Spleen (tissue), 11 donors: Measurements from ENCODE around the gene UNC93A. TPM values are rescaled to one million over a fixed set of nuclear protein-coding genes. Genes with fewer than 3 reads are reported as not detected.
"Not testable (repeated sequence)": the region's sequence is repeated elsewhere in the genome, so short reads cannot be mapped to it uniquely, and the experiment has no call there.

Experiments
- DNase-seq: peaks from one replicate; pipeline ENCODE4 v3.0.0-alpha.2; 2020
- H3K27ac ChIP-seq, 8 donors: fragments of 200-600 bp; sonication (generic) in 7 of 8; 1 replicate in 4 of 8; 2 replicates in 4 of 8; pipeline versions ENCODE4 v1.5.0 to v1.8.0; 2016 to 2021; ENCODE audit warnings: inconsistent platforms in 4 of 8, mild to moderate bottlenecking in 4 of 8, moderate library complexity in 1 of 8
- H3K27me3 ChIP-seq, 7 donors: fragments of 200-600 bp; sonication (generic) in 6 of 7; replicated peaks in 1 of 7; 1 replicate in 4 of 7; 2 replicates in 3 of 7; pipeline versions ENCODE4 v1.5.0 to v1.8.0; 2016 to 2021; ENCODE audit warnings: inconsistent platforms in 3 of 7, mild to moderate bottlenecking in 1 of 7
- H3K36me3 ChIP-seq, 6 donors: fragments of 200-600 bp; sonication (generic) in 5 of 6; 1 replicate in 4 of 6; 2 replicates in 2 of 6; pipeline versions ENCODE4 v1.5.0 to v1.8.0; 2016 to 2021; ENCODE audit warnings: inconsistent platforms in 2 of 6
- H3K4me1 ChIP-seq, 6 donors: fragments of 200-600 bp; sonication (generic) in 5 of 6; 1 replicate in 3 of 6; 2 replicates in 3 of 6; pipeline versions ENCODE4 v1.5.0 to v1.8.0; 2016 to 2021; ENCODE audit warnings: inconsistent platforms in 3 of 6
- H3K4me3 ChIP-seq, 8 donors: fragments of 200-600 bp; sonication (generic) in 7 of 8; 1 replicate in 4 of 8; 2 replicates in 4 of 8; pipeline versions ENCODE4 v1.5.0 to v1.8.0; 2016 to 2021; ENCODE audit warnings: inconsistent platforms in 4 of 8, mild to moderate bottlenecking in 4 of 8, moderate library complexity in 2 of 8
- H3K9me3 ChIP-seq, 8 donors: fragments of 200-600 bp; sonication (generic) in 7 of 8; 1 replicate in 4 of 8; 2 replicates in 4 of 8; pipeline versions ENCODE4 v1.5.0 to v1.8.0; 2016 to 2021; ENCODE audit warnings: inconsistent platforms in 4 of 8
- CTCF ChIP-seq, 11 experiments: fragments of 200-600 bp in 7 of 11; fragments of 450-650 bp in 4 of 11; sonication (generic) in 4 of 11; IDR thresholded peaks in 8 of 11; conservative IDR thresholded peaks in 3 of 11; 1 replicate in 7 of 11; 2 replicates in 4 of 11; pipeline versions ENCODE4 v1.4.0 to v1.8.0; 2016 to 2021; ENCODE audit warnings: antibody characterized with exemption in 11 of 11, inconsistent platforms in 4 of 11, mild to moderate bottlenecking in 1 of 11
- POLR2A ChIP-seq, 3 donors: fragments of 450-650 bp; IDR thresholded peaks; one replicate each; pipeline ENCODE4 v1.5.1; 2017; ENCODE audit warnings: antibody characterized with exemption in 3 of 3, mild to moderate bottlenecking in 1 of 3
- POLR2AphosphoS5 ChIP-seq, 3 donors: sonication (generic); formaldehyde crosslinking; IDR thresholded peaks; one replicate each; pipeline ENCODE4 v1.5.1; 2017; ENCODE audit warnings: antibody characterized with exemption in 3 of 3
- WGBS, 5 donors: extraction: QIAGEN DNeasy Blood & Tissue Kit in 3 of 5; methylation state at CpG; one replicate each; pipeline versions ENCODE4 v1.1.5 to v1.1.7; 2013 to 2018; 5-methylcytosine and 5-hydroxymethylcytosine counted together
- intact Hi-C: fragments of 100-400 bp; cut with DNase I; formaldehyde crosslinking; loops from one replicate; pipeline ENCODE4 v1.15.0; 2023; ENCODE audit warnings: low total_unique reads
- polyA plus RNA-seq, 3 donors: library from polyadenylated mRNA; stranded (reverse); fragments of 200-250 nt; gene quantifications; one replicate each; pipeline ENCODE4 v1.2.1, GENCODE V29; 2013
- total RNA-seq, 7 donors: library from RNA; depleted of rRNA in 3 of 7; stranded (reverse); fragments of >200 nt in 3 of 7; fragmentation: NEBNext Ultra II Directional in 4 of 7; extraction: Animal tissue kit (Norgen Biotek cat#: 25700) in 4 of 7; gene quantifications; one replicate each; pipeline versions ENCODE4 v1.1.0 to v1.2.1, GENCODE V29; 2016 to 2021
- donor health status: healthy with polysubstance abuse.
- donor health status: DM: no; HTN: no; CAD: no; lungs with moderate emphysema.
- donor health status: DM: no; HTN: no; CAD: no.
- donor health status: Bipolar disorder and iron deficiency.
- donor health status: healthy.
- donor health status: DM: no; HTN: no; CAD: no.
- donor health status: DM: yes; HTN: yes; CAD: no.

The UNC93A gene
- total and polyA plus RNA-seq, 10 donors: not detected

- DNase-seq: no peak
- H3K27ac ChIP-seq: peak overlapping the region; percentile 54 to 86 (median 82)
- intact Hi-C loops: no loop called here
- peaks cover 5 to 33% (median 23%) of the 10 kb centered on the region in 6 donors for H3K4me1 ChIP-seq
- peaks cover 0 to 18% (median 12%) of the 10 kb centered on the region in 8 donors for H3K9me3 ChIP-seq
- H3K27me3 ChIP-seq: peaks cover 0 to 33% (median 4%) of the 10 kb centered on the region in 7 donors
- TF ChIP-seq CTCF (IDR thresholded peaks at IDR 0.05 in 8 of 11, conservative IDR thresholded peaks at IDR 0.05 in 3 of 11): peak in 4 of 11 experiments; percentile 7 to 28 (median 10)
- no peak for TF ChIP-seq POLR2A (IDR thresholded peaks at IDR 0.05)
- TF ChIP-seq POLR2AphosphoS5 (IDR thresholded peaks at IDR 0.05): no peak
- WGBS, 5 donors: 47 to 49% (median 48%) methylated on average over 13 of the region's 13 CpGs
- H3K36me3 ChIP-seq: no peaks in the 10 kb centered on the region
- peak overlapping the region in 7 of 8 donors; percentile 42 to 74 (median 48) for H3K4me3 ChIP-seq
These were observed 60.7 kb downstream of the UNC93A start for GRCh38 chr6:167351656-167352345.

DNA sequence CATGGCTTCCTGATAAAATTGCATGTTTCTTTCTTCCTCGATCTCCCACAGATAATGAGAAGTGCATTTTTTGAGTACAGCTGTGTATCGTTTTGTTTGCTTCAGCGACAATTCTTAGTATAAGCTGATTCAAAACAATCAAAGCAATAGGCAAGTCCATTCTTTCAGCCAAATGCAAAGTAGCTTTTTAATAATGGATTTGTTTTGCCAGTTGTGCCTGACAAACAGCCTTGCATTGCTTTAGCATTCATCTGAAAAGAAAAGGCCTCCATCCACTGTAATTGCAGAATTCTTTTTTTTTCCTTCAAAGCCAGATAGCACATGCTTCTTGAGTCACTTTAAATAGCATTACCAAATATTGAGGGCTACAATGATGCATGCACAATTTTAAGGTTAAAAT lies 65.8 kb downstream of the UNC93A start:
- Histone ChIP-seq H3K27me3 (peaks cover 0 to 8% (median 0%) of the 10 kb centered on the region in 7 donors), H3K4me1 (peaks cover 0 to 5% (median under 1%) of the 10 kb centered on the region in 6 donors), H3K4me3 (no peak overlapping the region), H3K36me3 (no peaks in the 10 kb centered on the region), H3K27ac (no peak overlapping the region), H3K9me3 (peaks cover 0 to 18% (median 12%) of the 10 kb centered on the region in 8 donors)
- DNase-seq: no peak
- intact Hi-C loops: no loop called here
- TF ChIP-seq POLR2AphosphoS5 (IDR thresholded peaks at IDR 0.05): no peak
- TF ChIP-seq POLR2A (IDR thresholded peaks at IDR 0.05): no peak
- TF ChIP-seq CTCF (IDR thresholded peaks at IDR 0.05 in 8 of 11, conservative IDR thresholded peaks at IDR 0.05 in 3 of 11): no peak
- 85 to 94% (median 89%) methylated on average over 3 of the region's 3 CpGs for WGBS, 5 donors

GRCh38 chr6:167358394-167358793 lies 67.3 kb downstream of the UNC93A start:
- not testable (repeated sequence) for H3K36me3 ChIP-seq, DNase-seq
- 55 to 88% (median 71%) methylated on average over 3 to 4 of the region's 11 CpGs for WGBS, 5 donors

GRCh38 chr6:167361170-167361569 lies 70.1 kb downstream of the UNC93A start:
- H3K9me3 ChIP-seq: peaks cover 0 to 12% (median 0%) of the 10 kb centered on the region in 8 donors
- 55 to 67% (median 58%) methylated on average over 1 of the region's 1 CpG for WGBS, 5 donors
- H3K4me3 ChIP-seq, H3K4me1 ChIP-seq, H3K36me3 ChIP-seq, H3K27me3 ChIP-seq, H3K27ac ChIP-seq, intact Hi-C loops, DNase-seq: not testable (repeated sequence)

More at GRCh38 chr6:167358394-167358793, 67.3 kb downstream of the UNC93A start:
- H3K27me3 ChIP-seq, H3K27ac ChIP-seq, H3K4me1 ChIP-seq, H3K4me3 ChIP-seq, intact Hi-C loops, H3K9me3 ChIP-seq: not testable (repeated sequence)

Other genes starting within 250 kb of the UNC93A start
- 10 to 100 TPM; 15.5 to 37.0 (median 19.5) TPM for gene CCR6, start 168.2 kb upstream of the UNC93A start, total RNA-seq
- gene CCR6, start 168.2 kb upstream of the UNC93A start, polyA plus RNA-seq: 10 to 100 TPM; 16.1 to 26.9 (median 22.7) TPM
- gene GPR31, start 133.3 kb upstream of the UNC93A start, total RNA-seq: 1 to 10 TPM in 1 of 7 donors, under 1 TPM in 2, not detected in 4; 0.24 to 1.0 (median 0.94) TPM
- gene GPR31, start 133.3 kb upstream of the UNC93A start, polyA plus RNA-seq: not detected
- not detected for gene TTLL2, start 33.8 kb downstream of the UNC93A start, total RNA-seq
- gene TTLL2, start 33.8 kb downstream of the UNC93A start, polyA plus RNA-seq: not detected